Endodermal cell (in vitro differentiated cells): Measurements from ENCODE around the gene INPP5F. TPM values are rescaled to one million over a fixed set of nuclear protein-coding genes. Genes with fewer than 3 reads are reported as not detected.

Experiments used
- DNase-seq: peaks from one replicate; pipeline ENCODE4 v3.0.0-alpha.2; 2017
- H3K27ac ChIP-seq: 2 replicates; pipeline ENCODE4 v1.5.1; 2013; ENCODE audit warnings: mild to moderate bottlenecking, low read depth, low read length, moderate library complexity
- H3K27me3 ChIP-seq: 2 replicates; pipeline ENCODE4 v1.6.1; 2013; ENCODE audit warnings: mild to moderate bottlenecking, low read length, moderate library complexity; ENCODE audit not compliant: insufficient read depth, control insufficient read depth, poor library complexity, severe bottlenecking
- H3K36me3 ChIP-seq: 2 replicates; pipeline ENCODE4 v1.7.0; 2013; ENCODE audit warnings: mild to moderate bottlenecking, low read length, moderate library complexity; ENCODE audit not compliant: control insufficient read depth, insufficient read depth
- H3K4me1 ChIP-seq: one replicate; pipeline ENCODE4 v1.7.0; 2013; ENCODE audit warnings: low read length; ENCODE audit not compliant: control insufficient read depth, insufficient read depth
- H3K4me3 ChIP-seq: 2 replicates; pipeline ENCODE4 v1.5.1; 2013; ENCODE audit warnings: mild to moderate bottlenecking, low read length, moderate library complexity
- H3K9ac ChIP-seq: 2 replicates; pipeline ENCODE4 v1.6.1; 2013; ENCODE audit warnings: mild to moderate bottlenecking, low read length, moderate library complexity; ENCODE audit not compliant: poor library complexity, severe bottlenecking; ENCODE audit errors: extremely low read depth
- H3K9me3 ChIP-seq: 2 replicates; pipeline ENCODE4 v1.6.1; 2013; ENCODE audit warnings: mild to moderate bottlenecking, low read length, moderate library complexity; ENCODE audit not compliant: control insufficient read depth
- H3K27ac Mint-ChIP-seq: 2 replicates; pipeline ENCODE4 v1.8.0; 2020; ENCODE audit warnings: mixed read lengths
- H3K27me3 Mint-ChIP-seq: 2 replicates; pipeline ENCODE4 v1.8.0; 2021; ENCODE audit warnings: mild to moderate bottlenecking, mixed read lengths; ENCODE audit not compliant: insufficient read depth
- H3K36me3 Mint-ChIP-seq: 2 replicates; pipeline ENCODE4 v1.8.0; 2020; ENCODE audit warnings: low read depth, mixed read lengths
- H3K4me1 Mint-ChIP-seq: 2 replicates; pipeline ENCODE4 v1.8.0; 2020; ENCODE audit warnings: mixed read lengths
- H3K4me3 Mint-ChIP-seq: 2 replicates; pipeline ENCODE4 v1.8.0; 2020; ENCODE audit warnings: mild to moderate bottlenecking, moderate library complexity, mixed read lengths
- H3K9me3 Mint-ChIP-seq: 2 replicates; pipeline ENCODE4 v1.8.0; 2020; ENCODE audit warnings: mild to moderate bottlenecking, mixed read lengths
- CTCF ChIP-seq: fragments of 200-600 bp; sonication (generic); conservative IDR thresholded peaks from 2 replicates; pipeline ENCODE4 v1.5.0; 2021; ENCODE audit warnings: antibody characterized with exemption, mild to moderate bottlenecking
- WGBS, 2 experiments: methylation state at CpG; one replicate each; pipeline versions ENCODE4 v1.1.5 to v1.1.7; 2013; ENCODE audit warnings: missing lambda C conversion rate in 2 of 2, mixed read lengths in 1 of 2; ENCODE audit not compliant: insufficient coverage in 1 of 2, insufficient read length in 1 of 2; 5-methylcytosine and 5-hydroxymethylcytosine counted together
- total RNA-seq, 2 donors: library from RNA; stranded (reverse); fragmentation: NEBNext Ultra II Directional in 1 of 2; extraction: Animal tissue kit (Norgen Biotek cat#: 25700) in 1 of 2; gene quantifications; 2 replicates in 1 of 2; 3 replicates in 1 of 2; pipeline ENCODE4 v1.2.1, GENCODE V29; 2021

INPP5F gene
- total RNA-seq, 2 donors from 2014 or later = 74.4 to 75.6 TPM

- DNase-seq = no peak
- no peaks in the 10 kb centered on the region for H3K9me3 Mint-ChIP-seq
- Histone ChIP-seq H3K4me1 (peaks cover under 1% of the 10 kb centered on the region), H3K9me3 (peaks cover 5% of the 10 kb centered on the region), H3K27me3 (no peaks in the 10 kb centered on the region), H3K9ac (no peak overlapping the region), H3K27ac (no peak overlapping the region), H3K4me3 (no peak overlapping the region), H3K36me3 (peaks cover 5% of the 10 kb centered on the region)
- no peak overlapping the region for H3K4me3 Mint-ChIP-seq
- 92 to 100% methylated on average over 2 of the region's 2 CpGs for WGBS, 2 experiments
- peaks cover 4% of the 10 kb centered on the region for H3K27me3 Mint-ChIP-seq
- TF ChIP-seq CTCF = no peak
- H3K27ac Mint-ChIP-seq = no peak overlapping the region
- H3K4me1 Mint-ChIP-seq = peaks cover 20% of the 10 kb centered on the region
- peaks cover 3% of the 10 kb centered on the region for H3K36me3 Mint-ChIP-seq
Observed at GRCh38 chr10:119781498-119781897, 55.6 kb downstream of the INPP5F start.

- H3K4me3 ChIP-seq = no peak overlapping the region
- no peak for TF ChIP-seq CTCF
- H3K27ac ChIP-seq = no peak overlapping the region
- Mint-ChIP-seq H3K27me3 (peaks cover 4% of the 10 kb centered on the region), H3K36me3 (peaks cover 3% of the 10 kb centered on the region), H3K4me3 (no peak overlapping the region), H3K27ac (no peak overlapping the region), H3K4me1 (peaks cover 31% of the 10 kb centered on the region), H3K9me3 (no peaks in the 10 kb centered on the region)
- DNase-seq = no peak
- peaks cover 11% of the 10 kb centered on the region for H3K4me1 ChIP-seq
- H3K9me3 ChIP-seq = peaks cover 5% of the 10 kb centered on the region
- WGBS, 2 experiments = 95 to 100% methylated on average over 4 of the region's 4 CpGs
- H3K36me3 ChIP-seq = peaks cover 5% of the 10 kb centered on the region
- H3K9ac ChIP-seq = no peak overlapping the region
- no peaks in the 10 kb centered on the region for H3K27me3 ChIP-seq
Observed at GRCh38 chr10:119782981-119783664, 57.3 kb downstream of the INPP5F start.

- H3K4me3 ChIP-seq = no peak overlapping the region
- Mint-ChIP-seq H3K4me1 (peaks cover 35% of the 10 kb centered on the region), H3K27ac (no peak overlapping the region), H3K36me3 (peaks cover 3% of the 10 kb centered on the region), H3K4me3 (no peak overlapping the region), H3K27me3 (peaks cover 4% of the 10 kb centered on the region), H3K9me3 (no peaks in the 10 kb centered on the region)
- H3K27me3 ChIP-seq = no peaks in the 10 kb centered on the region
- H3K4me1 ChIP-seq = peaks cover 12% of the 10 kb centered on the region
- no peak overlapping the region for H3K9ac ChIP-seq
- H3K36me3 ChIP-seq = peaks cover 5% of the 10 kb centered on the region
- TF ChIP-seq CTCF = no peak
- peaks cover 5% of the 10 kb centered on the region for H3K9me3 ChIP-seq
- H3K27ac ChIP-seq = no peak overlapping the region
- no peak for DNase-seq
- WGBS, 2 experiments = 89 to 98% methylated on average over 6 of the region's 7 CpGs
Observed at GRCh38 chr10:119783665-119784027, 57.8 kb downstream of the INPP5F start.
